Gastroesophageal sphincter (tissue), 3 donors: ENCODE results near the gene NGEF.

Experiments
- CTCF ChIP-seq, 4 experiments: fragments of 200-600 bp in 2 of 4; fragments of 450-650 bp in 2 of 4; sonication (generic) in 1 of 4; IDR thresholded peaks; one replicate each; pipeline ENCODE4 v1.5.1; 2017 to 2019; ENCODE audit warnings: antibody characterized with exemption in 4 of 4, mild to moderate bottlenecking in 2 of 4, moderate library complexity in 2 of 4
- EP300 ChIP-seq: sonication (generic); formaldehyde crosslinking; IDR thresholded peaks from one replicate; pipeline ENCODE4 v1.6.1; 2017; ENCODE audit warnings: antibody characterized with exemption, mild to moderate bottlenecking
- POLR2A ChIP-seq, 2 donors: fragments of 450-650 bp; IDR thresholded peaks; one replicate each; pipeline ENCODE4 v1.6.1; 2017; ENCODE audit warnings: antibody characterized with exemption in 2 of 2, mild to moderate bottlenecking in 2 of 2, moderate library complexity in 1 of 2
- POLR2AphosphoS5 ChIP-seq: sonication (generic); formaldehyde crosslinking; IDR thresholded peaks from one replicate; pipeline ENCODE4 v1.6.1; 2017; ENCODE audit warnings: antibody characterized with exemption

- TF ChIP-seq POLR2A (IDR thresholded peaks at IDR 0.05) (no peak), CTCF (IDR thresholded peaks at IDR 0.05) (no peak), EP300 (no peak), POLR2AphosphoS5 (no peak)
Measured at GRCh38 chr2:232860593-232861241, 152.3 kb downstream of the NGEF start.
